ENCODE measurements around the gene C21orf58. TPM values are rescaled to one million over a fixed set of nuclear protein-coding genes. Genes with fewer than 3 reads are reported as not detected.

Gene C21orf58
- polyA plus RNA-seq, 4 donors: 6.1 to 26.2 (median 16.9) TPM

GRCh38 chr21:46354518-46354917 lies 30.8 kb upstream of the C21orf58 start:
- DNase-seq (ENCODE audit: low read depth in 4 of 4, low spot score in 2 of 4): no peak

- no peak for DNase-seq (ENCODE audit: low read depth in 4 of 4, low spot score in 2 of 4)
Measured at GRCh38 chr21:46354046-46354445, 30.4 kb upstream of the C21orf58 start.

- DNase-seq (ENCODE audit: low read depth in 4 of 4, low spot score in 2 of 4): no peak
Measured at GRCh38 chr21:46352913-46353312, 29.2 kb upstream of the C21orf58 start.

- no peak for DNase-seq (ENCODE audit: low read depth in 4 of 4, low spot score in 2 of 4)
Measured at GRCh38 chr21:46352164-46352515, 28.5 kb upstream of the C21orf58 start.

GRCh38 chr21:46351476-46352163 lies 27.9 kb upstream of the C21orf58 start:
- no peak for DNase-seq (ENCODE audit: low read depth in 4 of 4, low spot score in 2 of 4)

- no peak for DNase-seq (ENCODE audit: low read depth in 4 of 4, low spot score in 2 of 4)
Measured at GRCh38 chr21:46350981-46351380, 27.3 kb upstream of the C21orf58 start.

GRCh38 chr21:46350571-46350970 lies 26.9 kb upstream of the C21orf58 start:
- DNase-seq (ENCODE audit: low read depth in 4 of 4, low spot score in 2 of 4): no peak

GRCh38 chr21:46349134-46349760 lies 25.6 kb upstream of the C21orf58 start:
- DNase-seq (ENCODE audit: low read depth in 4 of 4, low spot score in 2 of 4): no peak

- DNase-seq (ENCODE audit: low read depth in 4 of 4, low spot score in 2 of 4): no peak
Measured at GRCh38 chr21:46347791-46348381, 24.2 kb upstream of the C21orf58 start.

GRCh38 chr21:46347203-46347550 lies 23.5 kb upstream of the C21orf58 start:
- no peak for DNase-seq (ENCODE audit: low read depth in 4 of 4, low spot score in 2 of 4)

- no peak for DNase-seq (ENCODE audit: low read depth in 4 of 4, low spot score in 2 of 4)
Measured at GRCh38 chr21:46346296-46347202, 22.9 kb upstream of the C21orf58 start.

GRCh38 chr21:46345861-46346260 lies 22.2 kb upstream of the C21orf58 start:
- DNase-seq (ENCODE audit: low read depth in 4 of 4, low spot score in 2 of 4): no peak

GRCh38 chr21:46344219-46344915 lies 20.7 kb upstream of the C21orf58 start:
- DNase-seq (ENCODE audit: low read depth in 4 of 4, low spot score in 2 of 4): no peak

GRCh38 chr21:46340998-46341397 lies 17.3 kb upstream of the C21orf58 start:
- no peak for DNase-seq (ENCODE audit: low read depth in 4 of 4, low spot score in 2 of 4)

- no peak for DNase-seq (ENCODE audit: low read depth in 4 of 4, low spot score in 2 of 4)
Measured at GRCh38 chr21:46336603-46337002, 12.9 kb upstream of the C21orf58 start.

- no peak for DNase-seq (ENCODE audit: low read depth in 4 of 4, low spot score in 2 of 4)
Measured at GRCh38 chr21:46334351-46335140, 10.9 kb upstream of the C21orf58 start.

- no peak for DNase-seq (ENCODE audit: low read depth in 4 of 4, low spot score in 2 of 4)
Measured at GRCh38 chr21:46329796-46330195, 6.1 kb upstream of the C21orf58 start.

- DNase-seq (ENCODE audit: low read depth in 4 of 4, low spot score in 2 of 4): no peak
Measured at GRCh38 chr21:46328151-46328550, 4.5 kb upstream of the C21orf58 start.

- no peak for DNase-seq (ENCODE audit: low read depth in 4 of 4, low spot score in 2 of 4)
Measured at GRCh38 chr21:46327711-46328110, 4.0 kb upstream of the C21orf58 start.
